GM19035 (cell line): ENCODE measurements around the gene GSTK1.
"Not testable (repeated sequence)": the region's sequence is repeated elsewhere in the genome, so short reads cannot be mapped to it uniquely, and the experiment has no call there.

ENCODE experiments used
- ATAC-seq: cut with Tn5 transposase; IDR thresholded peaks from one replicate; pipeline ENCODE4 v1.9.1; 2021; ENCODE audit not compliant: unreplicated experiment

The GSTK1 gene

DNA sequence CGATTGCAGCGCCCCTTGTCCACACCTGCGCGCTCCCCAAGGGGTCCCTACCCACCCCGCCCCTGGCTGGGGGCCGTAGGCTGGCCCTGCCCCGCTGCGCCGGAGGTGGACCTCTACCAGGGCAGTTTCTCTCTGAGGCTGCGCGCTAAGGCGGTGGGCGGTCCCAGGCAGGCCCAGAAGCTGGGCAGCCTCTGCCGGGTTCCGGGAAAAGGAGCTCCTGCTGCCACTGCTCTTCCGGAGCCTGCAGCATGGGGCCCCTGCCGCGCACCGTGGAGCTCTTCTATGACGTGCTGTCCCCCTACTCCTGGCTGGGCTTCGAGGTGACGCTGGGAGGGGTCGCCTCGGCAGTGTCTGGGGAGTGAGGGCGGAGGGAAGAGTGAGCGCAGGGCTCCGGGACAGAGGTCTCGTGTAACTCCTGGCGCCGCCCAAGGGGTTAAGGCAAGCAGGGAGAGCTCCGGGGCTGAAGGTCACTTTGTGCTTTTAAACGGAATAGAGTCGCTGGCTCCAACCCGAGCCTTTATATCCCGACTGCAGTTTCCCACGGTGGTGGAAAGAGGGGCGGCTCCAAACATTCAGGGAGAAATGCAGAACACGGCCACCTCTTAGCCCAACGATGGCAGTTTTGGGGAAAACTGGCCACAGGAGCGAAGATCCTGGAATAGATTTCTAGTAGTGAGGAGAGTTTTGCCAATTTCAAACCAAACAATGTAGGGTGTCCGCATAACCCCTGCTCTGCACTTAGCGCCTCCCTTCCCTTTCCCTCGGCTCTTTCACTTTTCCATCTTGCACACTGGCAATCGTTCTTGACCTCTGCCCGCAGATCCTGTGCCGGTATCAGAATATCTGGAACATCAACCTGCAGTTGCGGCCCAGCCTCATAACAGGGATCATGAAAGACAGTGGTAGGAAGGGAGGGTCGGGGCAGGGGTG, at the start of gene GSTK1:
Gene GSTK1 (plus strand): TSS at position 176 of the 930 bp plus-strand sequence. CDS start 73 bp downstream, at position 249.
- peak; percentile 97 for ATAC-seq

- ATAC-seq, result not testable (repeated sequence)
Measured at GRCh38 chr7:143213478-143213877, 49.8 kb upstream of the GSTK1 start.

DNA sequence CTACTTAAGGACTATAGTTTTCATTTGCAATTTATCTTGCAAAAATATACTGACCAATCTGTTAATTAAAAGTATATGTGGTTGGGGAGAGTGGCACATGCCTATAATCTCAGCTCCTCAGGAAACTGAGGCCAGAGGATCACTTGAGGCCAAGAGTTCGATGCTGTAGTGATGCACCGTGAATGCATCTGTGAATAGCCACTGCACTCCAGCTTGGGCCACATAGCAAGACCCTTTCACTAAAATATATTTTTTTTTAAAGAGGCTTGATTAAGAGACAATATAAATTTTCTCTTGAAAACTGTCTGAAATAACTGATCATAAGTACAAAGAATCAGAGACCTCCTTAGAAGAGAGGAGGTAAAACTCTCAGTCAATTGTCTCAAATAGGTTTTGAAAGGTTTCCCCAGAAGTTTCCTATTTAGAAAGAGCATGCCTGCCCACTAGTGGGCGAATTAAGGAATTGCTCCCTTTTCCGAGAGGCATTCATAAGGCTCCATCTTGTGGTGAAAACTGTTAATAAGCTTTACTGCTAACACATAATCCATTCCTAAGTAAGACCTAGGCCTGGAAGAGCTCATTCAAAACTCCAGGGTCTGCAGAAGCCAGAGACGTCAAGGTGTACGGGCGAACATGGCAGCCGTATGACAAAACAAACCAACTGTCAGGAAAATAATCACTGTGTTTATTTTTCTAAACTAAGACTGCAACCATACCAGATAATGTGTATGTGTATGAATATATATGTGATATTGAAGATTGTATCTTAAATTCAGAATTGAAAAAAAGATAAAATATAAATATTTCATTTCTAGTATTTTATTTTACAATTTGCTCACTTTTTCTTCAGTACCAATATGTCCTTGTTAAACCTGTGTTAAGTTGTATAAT, 48.2 kb upstream of the GSTK1 start:
- peak; percentile 89 for ATAC-seq

DNA sequence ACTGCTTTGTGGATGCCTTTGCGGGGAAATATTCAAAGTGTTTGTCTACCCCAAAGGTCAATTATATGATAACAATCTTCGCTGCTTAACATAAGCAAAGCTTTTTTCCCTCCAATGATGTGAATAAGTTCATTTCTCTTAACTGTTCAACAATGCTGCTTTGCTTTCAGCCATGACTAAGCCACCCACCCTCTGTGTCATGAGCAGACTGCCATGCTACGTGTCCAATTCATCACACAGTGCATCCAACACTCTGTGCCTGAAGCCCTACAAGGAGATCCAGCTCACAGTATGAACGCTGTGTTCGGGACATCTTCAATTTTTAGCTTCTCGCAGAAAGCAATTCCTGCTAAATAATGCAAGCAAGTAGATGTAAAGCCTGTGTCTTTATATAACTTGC, 47.1 kb upstream of the GSTK1 start:
- ATAC-seq, result no peak

DNA sequence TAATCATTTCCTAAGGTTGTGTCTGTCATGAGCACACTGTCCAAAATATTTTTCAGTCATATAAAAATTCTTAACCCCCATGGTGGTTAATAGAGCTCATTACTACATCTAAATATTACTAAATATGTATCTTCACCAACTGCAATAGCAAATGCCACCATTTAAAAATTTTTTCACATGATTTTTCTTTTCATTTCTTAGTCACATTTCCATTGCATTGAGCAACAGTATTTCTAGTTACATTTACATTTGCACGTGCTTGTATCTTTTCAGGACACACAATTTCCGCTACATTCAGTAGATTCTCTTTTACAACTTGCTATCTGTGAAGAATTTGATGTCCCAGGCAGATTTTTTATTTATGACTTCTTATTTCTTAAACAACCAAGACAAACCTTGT, 46.6 kb upstream of the GSTK1 start:
- ATAC-seq, result no peak

- ATAC-seq, result no peak
Measured at GRCh38 chr7:143217806-143218205, 45.4 kb upstream of the GSTK1 start.

DNA sequence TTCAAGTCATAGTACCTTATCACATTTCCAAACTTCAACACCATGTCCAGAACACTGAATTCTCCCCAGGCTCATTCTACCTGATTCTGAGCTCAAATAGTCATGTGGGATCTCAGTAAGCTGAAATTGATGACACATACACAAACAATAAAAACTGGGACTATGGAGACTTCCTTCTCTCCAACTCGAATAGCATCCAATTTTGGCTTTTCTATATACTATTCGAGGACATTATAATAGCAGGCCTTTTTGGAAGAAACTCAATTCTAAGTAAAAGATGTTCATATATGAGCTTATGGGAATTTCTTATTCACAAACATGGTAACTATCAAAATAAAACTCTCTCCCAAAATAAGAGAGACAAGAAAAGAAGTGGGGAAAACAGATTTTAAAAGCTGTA, 42.0 kb upstream of the GSTK1 start:
- ATAC-seq, result no peak

DNA sequence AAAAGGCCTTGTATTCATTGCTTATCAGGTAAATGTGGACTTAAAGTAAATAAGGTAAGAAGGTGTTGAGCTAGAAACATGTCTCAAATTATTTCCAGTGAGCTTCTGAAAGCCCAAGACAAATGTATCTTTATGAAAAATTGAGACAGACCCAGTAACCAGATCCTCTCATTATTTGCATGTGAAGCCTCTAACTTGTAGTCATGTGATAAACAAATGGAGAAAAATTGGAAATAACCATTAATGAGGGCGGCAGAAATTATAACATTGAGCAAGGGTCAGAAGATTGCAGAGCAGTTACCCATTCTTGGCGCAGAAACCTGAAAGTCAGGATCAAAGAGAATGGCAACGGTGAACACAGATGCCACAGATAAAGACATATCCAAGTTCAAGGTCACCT, 41.5 kb upstream of the GSTK1 start, which contains the start of gene TAS2R40:
Gene TAS2R40 (plus strand): TSS at position 301 of the 400 bp plus-strand sequence. CDS start 42 bp downstream, at position 343.
- ATAC-seq, result no peak

GRCh38 chr7:143222782-143223181, 40.5 kb upstream of the GSTK1 start:
- no peak for ATAC-seq

- ATAC-seq, result no peak
Measured at GRCh38 chr7:143223784-143224183, 39.5 kb upstream of the GSTK1 start.

DNA sequence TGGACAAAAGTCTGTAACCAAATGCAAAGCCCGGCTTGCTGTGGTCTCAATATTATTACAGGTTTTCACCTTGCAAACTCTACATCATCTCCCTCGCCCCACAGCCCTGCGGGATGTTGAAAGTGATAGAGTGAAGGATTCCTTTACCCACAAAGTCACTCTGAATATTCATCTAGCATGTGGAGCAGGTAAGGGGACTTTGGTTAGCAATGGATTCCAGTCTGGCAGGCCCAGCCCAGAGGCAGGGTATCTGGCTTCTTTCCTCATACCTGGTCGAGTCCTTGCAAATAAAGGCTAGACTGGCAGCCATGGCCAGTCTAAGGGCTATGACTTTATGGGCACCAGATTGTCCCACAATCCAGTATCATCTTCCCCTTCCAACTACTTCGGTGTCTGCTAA, 38.2 kb upstream of the GSTK1 start:
- ATAC-seq, result no peak

DNA sequence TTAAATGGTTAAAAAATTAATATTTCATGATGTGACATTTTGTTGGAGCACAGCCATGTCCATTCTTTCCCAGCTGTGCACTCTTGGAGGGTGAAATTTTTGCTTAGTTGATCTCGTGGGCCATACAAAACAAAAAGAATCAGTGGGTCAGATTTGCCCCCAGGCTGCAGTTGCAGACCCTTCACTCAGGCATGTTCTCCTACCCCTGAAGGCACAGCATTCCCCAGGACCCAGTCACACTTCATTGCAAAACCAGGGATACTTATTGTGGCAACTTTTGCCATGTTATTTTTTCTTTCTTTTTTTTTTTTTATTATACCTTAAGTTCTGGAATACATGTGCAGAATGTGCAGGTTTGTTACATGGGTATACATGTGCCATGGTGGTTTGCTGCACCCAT, 35.4 kb upstream of the GSTK1 start:
- ATAC-seq, result no peak

GRCh38 chr7:143229054-143229790, 34.0 kb upstream of the GSTK1 start:
- no peak for ATAC-seq

DNA sequence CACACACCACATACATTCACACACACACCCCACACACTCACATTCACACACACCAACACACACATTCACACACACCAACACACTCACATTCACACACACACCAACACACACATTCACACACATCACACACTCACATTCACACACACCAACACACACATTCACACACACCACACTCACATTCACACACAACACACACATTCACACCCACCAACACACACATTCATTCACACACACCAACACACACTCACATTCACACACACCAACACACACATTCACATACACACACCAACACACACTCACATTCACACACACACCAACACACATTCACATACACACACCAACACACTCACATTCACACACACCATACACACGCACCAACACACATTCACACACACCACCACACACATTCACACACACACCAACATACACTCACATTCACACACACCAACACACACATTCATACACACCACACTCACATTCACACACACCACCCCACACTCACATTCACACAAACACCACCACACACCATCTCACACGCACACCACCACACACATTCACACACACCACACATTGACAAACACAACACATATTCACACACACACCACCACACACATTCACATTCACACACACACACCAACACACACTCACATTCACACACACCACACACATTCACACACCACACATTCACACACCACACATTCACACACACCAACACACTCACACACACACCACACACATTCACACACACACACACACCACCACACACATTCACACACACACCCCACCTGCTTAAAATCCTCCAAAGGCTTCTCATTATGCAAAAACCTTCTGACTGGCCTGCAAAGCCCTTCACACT, 32.4 kb upstream of the GSTK1 start:
- ATAC-seq, result no peak

- no peak for ATAC-seq
Measured at GRCh38 chr7:143233816-143234532, 29.3 kb upstream of the GSTK1 start.

GRCh38 chr7:143234533-143234875, 28.7 kb upstream of the GSTK1 start:
- ATAC-seq, result no peak

DNA sequence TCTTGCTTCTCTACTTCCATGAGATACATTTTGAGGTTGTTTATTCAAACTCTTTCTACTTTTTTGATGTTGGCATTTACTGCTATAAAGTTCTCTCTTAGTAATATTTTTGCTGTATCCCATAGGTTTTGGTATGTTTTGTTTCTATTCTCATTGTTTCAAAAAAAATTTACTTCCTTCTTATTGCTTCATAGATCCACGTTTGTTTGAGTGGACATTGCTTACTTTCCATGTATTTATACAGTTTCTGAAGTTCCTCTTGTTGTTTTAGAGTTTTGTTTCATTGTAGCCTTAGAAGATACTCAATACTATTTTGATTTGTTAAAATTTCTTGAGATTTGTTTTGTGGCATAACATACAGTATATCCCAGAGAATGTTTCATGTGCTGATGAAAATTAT, 27.7 kb upstream of the GSTK1 start:
- no peak for ATAC-seq

DNA sequence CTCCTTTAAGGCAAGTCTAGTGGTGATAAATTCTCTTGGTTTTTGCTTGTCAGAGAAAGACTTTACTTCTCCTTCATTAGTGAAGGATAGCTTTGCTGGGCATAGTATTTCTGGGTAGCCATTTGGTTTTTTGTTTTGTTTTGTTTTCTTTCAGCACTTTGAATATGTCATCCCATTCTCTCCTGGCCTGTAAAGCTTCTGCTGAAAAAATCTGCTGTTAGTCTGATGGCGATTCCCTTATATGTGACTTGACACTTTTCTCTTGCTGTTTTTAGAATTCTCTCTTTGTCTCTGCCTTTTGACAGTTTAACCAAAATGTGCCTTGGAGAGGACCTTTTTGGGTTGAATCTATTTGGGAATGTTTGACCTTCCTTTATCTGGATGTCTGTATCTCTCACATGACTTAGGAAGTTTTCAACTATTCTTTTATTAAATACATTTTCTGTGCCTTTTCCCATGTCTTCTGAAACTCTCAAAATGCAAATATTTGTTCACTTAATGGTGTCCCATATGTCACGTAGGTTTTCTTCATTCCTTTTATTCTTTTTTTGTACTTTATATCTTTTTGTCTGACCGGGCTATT, 26.7 kb upstream of the GSTK1 start:
- ATAC-seq, result no peak

GRCh38 chr7:143237366-143237765, 25.9 kb upstream of the GSTK1 start:
- no peak for ATAC-seq
